ENCODE results near the gene UPP2. TPM values are rescaled to one million over a fixed set of nuclear protein-coding genes. Genes with fewer than 3 reads are reported as not detected.

Gene UPP2
- total RNA-seq, 4 donors from 2014 or later: not detected

DNA sequence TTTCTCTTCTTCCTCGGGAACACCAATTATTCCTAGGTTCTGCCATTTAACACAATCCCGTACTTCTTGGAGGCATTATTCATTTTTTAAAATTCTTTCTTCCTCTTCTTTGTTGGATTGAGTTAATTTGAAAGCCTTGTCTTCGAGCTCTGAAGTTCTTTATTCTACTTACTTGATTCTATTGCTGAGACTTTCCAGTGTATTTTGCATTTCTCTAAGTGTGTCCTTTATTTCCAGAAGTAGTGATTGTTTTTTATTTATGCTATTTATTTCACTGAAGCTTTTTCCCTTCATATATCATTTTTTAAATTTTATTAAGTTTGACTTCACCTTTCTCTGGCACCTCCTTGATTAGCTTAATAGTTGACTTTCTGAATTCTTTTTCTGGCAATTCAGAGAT is 13.6 kb upstream of the UPP2 start:
- Histone ChIP-seq H3K27me3 (no peaks in the 10 kb centered on the region), H3K27ac (no peak overlapping the region), H3K4me1 (no peaks in the 10 kb centered on the region), H3K36me3 (no peaks in the 10 kb centered on the region), H3K9me3 (peaks cover 0 to 16% (median 0%) of the 10 kb centered on the region in 4 donors), H3K4me3 (no peak overlapping the region)
- TF ChIP-seq, protein P1, sequence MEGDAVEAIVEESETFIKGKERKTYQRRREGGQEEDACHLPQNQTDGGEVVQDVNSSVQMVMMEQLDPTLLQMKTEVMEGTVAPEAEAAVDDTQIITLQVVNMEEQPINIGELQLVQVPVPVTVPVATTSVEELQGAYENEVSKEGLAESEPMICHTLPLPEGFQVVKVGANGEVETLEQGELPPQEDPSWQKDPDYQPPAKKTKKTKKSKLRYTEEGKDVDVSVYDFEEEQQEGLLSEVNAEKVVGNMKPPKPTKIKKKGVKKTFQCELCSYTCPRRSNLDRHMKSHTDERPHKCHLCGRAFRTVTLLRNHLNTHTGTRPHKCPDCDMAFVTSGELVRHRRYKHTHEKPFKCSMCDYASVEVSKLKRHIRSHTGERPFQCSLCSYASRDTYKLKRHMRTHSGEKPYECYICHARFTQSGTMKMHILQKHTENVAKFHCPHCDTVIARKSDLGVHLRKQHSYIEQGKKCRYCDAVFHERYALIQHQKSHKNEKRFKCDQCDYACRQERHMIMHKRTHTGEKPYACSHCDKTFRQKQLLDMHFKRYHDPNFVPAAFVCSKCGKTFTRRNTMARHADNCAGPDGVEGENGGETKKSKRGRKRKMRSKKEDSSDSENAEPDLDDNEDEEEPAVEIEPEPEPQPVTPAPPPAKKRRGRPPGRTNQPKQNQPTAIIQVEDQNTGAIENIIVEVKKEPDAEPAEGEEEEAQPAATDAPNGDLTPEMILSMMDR (IDR thresholded peaks at IDR 0.05): no peak
- TF ChIP-seq EP300 (IDR thresholded peaks at IDR 0.05) (no peak), POLR2A (IDR thresholded peaks at IDR 0.05) (no peak)
- WGBS, 2 donors: 90% methylated on average over 3 of the region's 3 CpGs
- no peak for DNase-seq (ENCODE audit: low spot score in 2 of 2)

DNA sequence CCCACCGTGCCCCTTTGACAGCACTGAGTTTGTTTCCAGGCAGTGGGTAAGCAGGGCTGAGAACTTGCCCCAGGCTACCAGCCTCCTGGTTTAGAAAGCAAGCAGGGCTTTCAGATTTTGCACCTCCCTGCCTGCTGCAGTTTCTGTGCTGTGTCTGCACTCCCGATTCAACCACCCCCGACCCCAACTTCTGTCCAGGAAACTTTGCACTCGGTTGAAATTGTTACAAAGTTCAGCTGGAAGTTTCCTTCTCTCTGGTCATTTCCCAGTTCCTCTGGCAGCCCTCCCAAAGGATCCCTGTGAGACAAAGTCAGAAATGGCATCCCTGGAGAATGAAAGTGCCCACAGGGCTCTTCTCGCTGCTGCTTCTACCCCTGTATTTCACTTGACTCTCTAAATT is 12.4 kb upstream of the UPP2 start:
- DNase-seq (ENCODE audit: low spot score in 2 of 2): no peak
- Histone ChIP-seq H3K36me3 (no peaks in the 10 kb centered on the region), H3K9me3 (peaks cover 0 to 16% (median 0%) of the 10 kb centered on the region in 4 donors), H3K4me3 (no peak overlapping the region), H3K27ac (no peak overlapping the region), H3K27me3 (no peaks in the 10 kb centered on the region), H3K4me1 (no peaks in the 10 kb centered on the region)
- WGBS, 2 donors: 74 to 82% methylated on average over 5 of the region's 5 CpGs
- TF ChIP-seq, protein P1 (IDR thresholded peaks at IDR 0.05): no peak
- TF ChIP-seq EP300 (IDR thresholded peaks at IDR 0.05): no peak
- TF ChIP-seq POLR2A (IDR thresholded peaks at IDR 0.05): no peak

DNA sequence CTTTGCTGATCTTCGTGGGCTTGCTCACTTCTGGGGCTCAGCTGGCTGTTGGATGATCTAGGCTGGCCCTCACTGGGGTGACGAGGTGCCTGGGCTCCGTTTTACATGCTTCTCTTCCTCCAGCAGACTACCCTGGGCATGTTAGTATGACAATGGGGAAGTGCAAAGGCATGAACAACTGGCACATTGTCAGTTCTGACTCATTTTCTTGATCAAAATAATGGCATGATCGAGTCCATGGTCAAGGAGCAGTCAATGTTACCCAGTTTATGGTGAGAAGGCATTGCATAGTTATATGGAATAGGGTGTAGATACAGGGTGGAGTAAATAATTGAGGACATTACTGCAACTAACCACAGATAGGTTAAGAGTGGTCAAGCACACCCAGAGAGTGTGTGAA is 10.0 kb upstream of the UPP2 start:
- TF ChIP-seq POLR2A (IDR thresholded peaks at IDR 0.05) (no peak), EP300 (IDR thresholded peaks at IDR 0.05) (no peak)
- TF ChIP-seq, protein P1 (IDR thresholded peaks at IDR 0.05): no peak
- no peak for DNase-seq (ENCODE audit: low spot score in 2 of 2)
- H3K27me3 ChIP-seq: no peaks in the 10 kb centered on the region
- no peak overlapping the region for H3K27ac ChIP-seq
- peaks cover 0 to 12% (median 0%) of the 10 kb centered on the region in 4 donors for H3K9me3 ChIP-seq
- no peaks in the 10 kb centered on the region for H3K4me1 ChIP-seq
- H3K4me3 ChIP-seq: no peak overlapping the region
- H3K36me3 ChIP-seq: no peaks in the 10 kb centered on the region
- WGBS, 2 donors: 70 to 85% methylated on average over 4 of the region's 4 CpGs

DNA sequence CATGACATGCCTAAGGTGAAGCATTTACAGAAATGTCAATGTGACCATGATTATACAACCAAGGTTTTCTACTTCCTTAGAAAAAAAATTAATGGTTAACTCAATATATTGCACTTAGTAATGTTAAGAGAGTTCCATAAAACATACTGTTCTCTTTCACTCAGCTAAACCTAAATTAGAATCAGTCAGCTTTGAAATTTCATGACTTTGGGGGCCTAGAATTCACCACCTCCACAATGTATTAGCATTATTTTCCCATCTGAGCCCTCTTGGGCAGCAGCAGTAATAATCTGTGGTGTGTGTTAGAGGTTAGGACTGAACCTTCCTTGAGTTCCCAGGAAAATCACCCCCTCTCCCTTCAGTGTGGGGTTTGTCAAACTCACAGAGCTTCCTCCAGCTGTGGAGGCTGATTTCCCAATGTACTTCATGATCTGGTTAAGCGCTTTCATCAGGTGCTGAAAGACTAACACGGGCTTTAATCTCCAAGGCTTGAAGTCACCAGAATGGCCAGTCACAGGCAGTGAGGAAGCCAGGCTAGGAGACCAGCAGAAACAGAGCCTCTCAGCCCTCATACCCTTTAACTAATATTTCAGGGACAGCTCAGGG is 7.1 kb upstream of the UPP2 start:
- Histone ChIP-seq H3K9me3 (no peaks in the 10 kb centered on the region), H3K27me3 (no peaks in the 10 kb centered on the region), H3K27ac (peak overlapping the region in 1 of 4 donors; percentile 34), H3K4me1 (no peaks in the 10 kb centered on the region), H3K4me3 (no peak overlapping the region), H3K36me3 (no peaks in the 10 kb centered on the region)
- no peak for DNase-seq (ENCODE audit: low spot score in 2 of 2)
- WGBS, 2 donors: 81 to 94% methylated on average over 2 of the region's 2 CpGs
- TF ChIP-seq POLR2A (IDR thresholded peaks at IDR 0.05) (no peak), EP300 (IDR thresholded peaks at IDR 0.05) (no peak)
- TF ChIP-seq, protein P1 (IDR thresholded peaks at IDR 0.05): no peak

DNA sequence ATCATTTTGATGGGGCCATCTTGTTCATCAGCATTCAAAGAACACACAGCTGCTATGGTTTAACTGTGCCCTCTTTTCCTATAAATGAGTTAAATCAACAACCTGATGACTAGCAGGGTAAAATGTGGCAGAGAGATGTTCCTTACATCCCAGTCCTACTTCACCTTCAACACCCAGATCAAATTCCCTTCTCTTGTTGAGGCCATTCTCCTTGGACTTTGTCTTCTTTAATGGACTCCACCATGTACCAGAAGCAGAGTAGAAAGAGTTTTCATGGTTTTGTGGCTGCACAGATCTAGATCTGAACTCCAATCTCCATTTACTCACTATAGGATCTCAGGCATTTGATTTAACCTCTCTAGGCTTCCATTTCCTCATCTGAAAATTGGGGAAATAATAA is 6.4 kb upstream of the UPP2 start:
- no peak overlapping the region for H3K4me3 ChIP-seq
- peak overlapping the region in 1 of 4 donors; percentile 34 for H3K27ac ChIP-seq
- DNase-seq (ENCODE audit: low spot score in 2 of 2): no peak
- H3K36me3 ChIP-seq: no peaks in the 10 kb centered on the region
- no peaks in the 10 kb centered on the region for H3K9me3 ChIP-seq
- TF ChIP-seq, protein P1 (IDR thresholded peaks at IDR 0.05): no peak
- TF ChIP-seq POLR2A (IDR thresholded peaks at IDR 0.05) (no peak), EP300 (IDR thresholded peaks at IDR 0.05) (no peak)
- no peaks in the 10 kb centered on the region for H3K4me1 ChIP-seq
- H3K27me3 ChIP-seq: no peaks in the 10 kb centered on the region

Measured in tibial nerve (tissue), 4 donors.